Mammary epithelial cell (primary cell): ENCODE results near the gene EIF3CL.
"Not testable (repeated sequence)": the region's sequence is repeated elsewhere in the genome, so short reads cannot be mapped to it uniquely, and the experiment has no call there.

Experiments
- CTCF ChIP-seq, 2 donors: IDR thresholded peaks in 1 of 2; conservative IDR thresholded peaks in 1 of 2; 2 replicates each; pipeline ENCODE4 v1.5.1; 2011 to 2012; ENCODE audit warnings: inconsistent platforms in 2 of 2, low read length in 2 of 2, mild to moderate bottlenecking in 2 of 2, control low read depth in 1 of 2, low read depth in 1 of 2; ENCODE audit not compliant: insufficient read depth in 1 of 2; ENCODE audit errors: extremely low read depth in 1 of 2
- EZH2 ChIP-seq: IDR thresholded peaks from 2 replicates; pipeline ENCODE4 v1.6.1; 2012; ENCODE audit warnings: low read length, inconsistent platforms, borderline replicate concordance

GRCh38 chr16:28374281-28374680 is 29.4 kb downstream of the EIF3CL start:
- not testable (repeated sequence) for TF ChIP-seq CTCF (conservative IDR thresholded peaks at IDR 0.05 in 1 of 2, IDR thresholded peaks at IDR 0.05 in 1 of 2; ENCODE audit: extremely low read depth in 1 of 2, insufficient read depth in 1 of 2, low read depth in 1 of 2, low read length in 2 of 2); EZH2
